Suprapubic skin (tissue), 4 donors: ENCODE measurements around the gene ZNF778. TPM values are rescaled to one million over a fixed set of nuclear protein-coding genes. Genes with fewer than 3 reads are reported as not detected.
A peak's percentile ranks its signal among the peaks of the same experiment; 100 is the strongest.

Experiments used
- DNase-seq, 2 donors: peaks; one replicate each; pipeline ENCODE4 v3.0.0-alpha.2; 2019; ENCODE audit warnings: low spot score in 2 of 2
- H3K27ac ChIP-seq: fragments of 200-600 bp; sonication (generic); one replicate; pipeline ENCODE4 v1.5.1; 2019
- H3K27me3 ChIP-seq: fragments of 200-600 bp; sonication (generic); one replicate; pipeline ENCODE4 v1.5.1; 2019
- H3K36me3 ChIP-seq: fragments of 200-600 bp; sonication (generic); one replicate; pipeline ENCODE4 v1.5.1; 2019
- H3K4me1 ChIP-seq: fragments of 200-600 bp; sonication (generic); one replicate; pipeline ENCODE4 v1.5.1; 2019
- H3K4me3 ChIP-seq: fragments of 200-600 bp; sonication (generic); one replicate; pipeline ENCODE4 v1.5.1; 2019; ENCODE audit warnings: mild to moderate bottlenecking
- H3K9me3 ChIP-seq: fragments of 200-600 bp; sonication (generic); one replicate; pipeline ENCODE4 v1.5.1; 2019
- EP300 ChIP-seq: sonication (generic); formaldehyde crosslinking; IDR thresholded peaks from one replicate; pipeline ENCODE4 v1.6.1; 2017; ENCODE audit warnings: antibody characterized with exemption
- POLR2A ChIP-seq, 2 donors: fragments of 450-650 bp; IDR thresholded peaks; one replicate each; pipeline ENCODE4 v1.6.1; 2017; ENCODE audit warnings: antibody characterized with exemption in 2 of 2, mild to moderate bottlenecking in 2 of 2, moderate library complexity in 2 of 2
- POLR2AphosphoS5 ChIP-seq, 3 donors: sonication (generic); formaldehyde crosslinking; IDR thresholded peaks; one replicate each; pipeline ENCODE4 v1.6.1; 2017; ENCODE audit warnings: antibody characterized with exemption in 3 of 3
- WGBS: methylation state at CpG from one replicate; pipeline ENCODE4 v1.1.5; 2018; 5-methylcytosine and 5-hydroxymethylcytosine counted together
- total RNA-seq, 4 donors: library from RNA; depleted of rRNA; stranded (reverse); fragments of >200 nt; gene quantifications; one replicate each; pipeline ENCODE4 v1.1.0, GENCODE V29; 2016
- TF ChIP-seq, protein P1 (sequence below), 2 donors: fragments of 200-600 bp in 1 of 2; fragments of 450-650 bp in 1 of 2; sonication (generic) in 1 of 2; IDR thresholded peaks; one replicate each; pipeline ENCODE4 v1.5.1; 2016 to 2019; ENCODE audit warnings: antibody characterized with exemption in 2 of 2, mild to moderate bottlenecking in 1 of 2, moderate library complexity in 1 of 2

ZNF778 gene
- total RNA-seq, 4 donors from 2014 or later: 22.0 to 69.6 (median 26.0) TPM

DNA sequence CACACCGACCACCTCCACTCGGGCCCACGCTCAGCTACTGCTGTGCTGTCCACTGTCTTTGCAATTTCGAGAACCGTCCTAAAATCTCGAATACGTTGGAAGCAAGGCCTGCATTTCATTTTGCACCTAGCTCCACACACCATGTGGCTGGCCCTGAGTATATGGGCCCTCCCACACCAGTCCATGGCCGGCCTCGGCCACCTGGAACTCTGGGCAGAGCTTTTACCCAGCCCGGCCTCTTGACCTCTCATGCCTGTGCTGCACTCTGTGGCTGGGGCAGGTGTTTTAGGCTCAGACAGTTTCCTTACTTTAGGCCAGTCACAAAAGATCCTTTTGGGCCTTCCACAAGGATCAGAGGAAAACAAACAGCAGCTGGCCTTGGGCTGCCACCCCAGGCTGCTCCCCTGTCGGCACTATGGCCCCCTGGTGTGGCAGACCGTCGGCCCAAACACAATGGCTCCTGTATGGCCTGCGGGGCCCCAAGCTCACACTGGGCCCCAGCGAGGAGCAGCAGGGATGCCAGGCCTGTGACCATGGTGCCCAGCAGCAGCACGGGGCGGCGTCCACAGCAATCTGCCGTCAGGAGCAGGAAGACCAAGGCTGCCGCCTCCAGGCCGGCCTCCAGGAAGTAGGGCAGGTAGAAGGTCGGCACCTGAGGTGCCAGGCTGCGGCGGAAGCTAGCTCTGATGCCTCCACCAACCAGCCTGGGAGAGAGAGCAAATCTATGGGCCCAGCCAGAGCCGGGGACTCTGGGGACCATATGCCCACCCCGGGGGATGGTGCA is 19.7 kb upstream of the ZNF778 start:
- TF ChIP-seq POLR2A (IDR thresholded peaks at IDR 0.05) (no peak), EP300 (no peak)
- H3K27me3 ChIP-seq: peaks cover 52% of the 10 kb centered on the region
- H3K4me1 ChIP-seq: peaks cover 31% of the 10 kb centered on the region
- 88% methylated on average over 22 of the region's 26 CpGs for WGBS
- H3K9me3 ChIP-seq: no peaks in the 10 kb centered on the region
- no peak overlapping the region for H3K27ac ChIP-seq
- no peaks in the 10 kb centered on the region for H3K36me3 ChIP-seq
- H3K4me3 ChIP-seq: no peak overlapping the region
- no peak for DNase-seq

DNA sequence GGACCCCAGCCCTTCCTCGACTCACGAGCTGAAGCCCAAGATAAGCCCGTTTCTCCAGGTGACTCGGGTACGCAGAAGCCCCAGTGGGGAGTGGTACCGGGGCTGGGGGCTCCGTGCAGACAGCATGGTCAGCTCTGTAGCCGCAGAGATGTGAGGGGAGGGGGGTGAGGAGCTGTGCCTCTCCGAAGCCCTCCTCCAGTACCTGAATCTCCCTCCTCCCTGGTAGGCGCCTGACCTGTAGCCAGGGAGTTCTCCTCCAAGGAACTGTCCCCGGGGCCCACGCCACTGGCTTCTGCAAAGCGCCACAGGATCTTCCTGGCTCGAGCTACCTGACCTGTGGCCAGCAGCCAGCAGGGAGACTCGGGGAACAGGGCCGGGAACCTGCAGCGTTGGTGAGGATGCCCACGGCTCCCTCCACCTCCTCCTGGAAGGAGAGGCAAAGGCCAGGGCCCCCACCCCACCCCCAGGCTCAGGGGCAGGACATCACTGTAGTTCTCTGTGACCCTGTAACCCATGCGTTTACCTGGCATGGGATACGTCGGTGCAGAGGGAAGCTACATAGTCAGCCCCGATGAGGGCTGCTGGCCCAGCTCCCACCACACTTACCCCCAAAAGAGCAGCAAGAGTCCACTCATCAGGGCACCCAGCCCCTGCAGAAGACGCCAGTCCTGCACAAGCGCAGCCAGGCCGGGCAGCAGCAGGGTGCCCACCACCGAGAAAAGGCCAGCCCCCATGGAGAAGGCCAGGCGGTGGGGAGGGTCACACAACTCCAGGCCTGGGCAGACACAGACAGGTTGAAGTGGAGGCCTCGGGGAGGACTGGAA is 18.9 kb upstream of the ZNF778 start:
- Histone ChIP-seq H3K9me3 (no peaks in the 10 kb centered on the region), H3K36me3 (no peaks in the 10 kb centered on the region), H3K27ac (no peak overlapping the region), H3K4me1 (peaks cover 26% of the 10 kb centered on the region), H3K4me3 (no peak overlapping the region), H3K27me3 (peaks cover 56% of the 10 kb centered on the region)
- TF ChIP-seq, protein P1, sequence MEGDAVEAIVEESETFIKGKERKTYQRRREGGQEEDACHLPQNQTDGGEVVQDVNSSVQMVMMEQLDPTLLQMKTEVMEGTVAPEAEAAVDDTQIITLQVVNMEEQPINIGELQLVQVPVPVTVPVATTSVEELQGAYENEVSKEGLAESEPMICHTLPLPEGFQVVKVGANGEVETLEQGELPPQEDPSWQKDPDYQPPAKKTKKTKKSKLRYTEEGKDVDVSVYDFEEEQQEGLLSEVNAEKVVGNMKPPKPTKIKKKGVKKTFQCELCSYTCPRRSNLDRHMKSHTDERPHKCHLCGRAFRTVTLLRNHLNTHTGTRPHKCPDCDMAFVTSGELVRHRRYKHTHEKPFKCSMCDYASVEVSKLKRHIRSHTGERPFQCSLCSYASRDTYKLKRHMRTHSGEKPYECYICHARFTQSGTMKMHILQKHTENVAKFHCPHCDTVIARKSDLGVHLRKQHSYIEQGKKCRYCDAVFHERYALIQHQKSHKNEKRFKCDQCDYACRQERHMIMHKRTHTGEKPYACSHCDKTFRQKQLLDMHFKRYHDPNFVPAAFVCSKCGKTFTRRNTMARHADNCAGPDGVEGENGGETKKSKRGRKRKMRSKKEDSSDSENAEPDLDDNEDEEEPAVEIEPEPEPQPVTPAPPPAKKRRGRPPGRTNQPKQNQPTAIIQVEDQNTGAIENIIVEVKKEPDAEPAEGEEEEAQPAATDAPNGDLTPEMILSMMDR (IDR thresholded peaks at IDR 0.05): no peak
- TF ChIP-seq POLR2AphosphoS5 (IDR thresholded peaks at IDR 0.05): no peak
- TF ChIP-seq POLR2A (IDR thresholded peaks at IDR 0.05): no peak
- no peak for TF ChIP-seq EP300
- peak in 1 of 2 donors; percentile 62 for DNase-seq
- WGBS: 75% methylated on average over 16 of the region's 28 CpGs

DNA sequence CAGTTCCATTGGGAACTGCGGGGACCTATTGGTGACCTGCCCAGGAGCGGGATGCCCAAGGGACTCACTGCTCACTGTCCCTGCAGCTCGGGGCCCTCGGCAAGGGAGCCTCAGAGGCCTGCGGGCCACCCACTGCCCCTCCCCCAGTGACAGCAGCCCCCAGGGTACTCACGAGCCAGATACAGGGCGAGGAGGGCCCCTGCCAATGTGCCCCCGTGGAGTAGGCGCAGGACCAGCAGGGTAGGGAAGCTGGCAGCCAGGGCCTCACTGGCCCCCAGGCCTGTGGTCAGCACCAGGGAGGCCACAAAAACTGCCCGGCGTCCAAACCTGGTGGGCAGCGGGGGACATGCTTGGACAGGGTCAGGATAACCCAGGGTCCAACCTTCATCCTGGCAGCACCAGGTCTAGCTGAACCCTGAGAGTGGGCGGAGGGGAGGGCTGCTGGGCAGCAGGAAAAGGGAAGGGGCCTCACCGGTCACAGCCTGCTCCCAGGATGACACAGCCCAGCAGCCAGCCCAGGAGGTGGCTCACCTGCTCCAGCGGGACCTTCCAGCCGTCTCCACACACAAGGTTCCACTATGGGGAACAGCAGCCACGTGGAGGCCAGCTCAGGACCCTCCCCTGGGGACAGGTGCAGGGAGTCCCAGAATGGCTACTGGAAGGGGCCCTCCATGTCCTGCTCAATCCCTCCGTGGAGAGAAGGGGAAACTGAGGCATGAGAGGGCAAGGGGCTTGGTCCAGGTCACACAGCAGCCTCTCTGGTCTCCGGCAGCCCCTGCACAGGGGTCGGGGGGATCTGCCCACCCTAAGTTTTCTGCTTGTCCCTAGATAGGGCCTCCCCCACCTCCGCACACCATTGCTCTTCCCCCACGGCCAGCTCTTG is 18.0 kb upstream of the ZNF778 start:
- TF ChIP-seq EP300 (no peak), POLR2AphosphoS5 (IDR thresholded peaks at IDR 0.05) (no peak), POLR2A (IDR thresholded peaks at IDR 0.05) (no peak)
- TF ChIP-seq, protein P1 (IDR thresholded peaks at IDR 0.05): no peak
- peaks cover 57% of the 10 kb centered on the region for H3K27me3 ChIP-seq
- no peak overlapping the region for H3K27ac ChIP-seq
- 71% methylated on average over 4 of the region's 22 CpGs for WGBS
- H3K4me3 ChIP-seq: no peak overlapping the region
- no peaks in the 10 kb centered on the region for H3K36me3 ChIP-seq
- peak in 1 of 2 donors; percentile 76 for DNase-seq
- no peaks in the 10 kb centered on the region for H3K9me3 ChIP-seq
- H3K4me1 ChIP-seq: peaks cover 24% of the 10 kb centered on the region

DNA sequence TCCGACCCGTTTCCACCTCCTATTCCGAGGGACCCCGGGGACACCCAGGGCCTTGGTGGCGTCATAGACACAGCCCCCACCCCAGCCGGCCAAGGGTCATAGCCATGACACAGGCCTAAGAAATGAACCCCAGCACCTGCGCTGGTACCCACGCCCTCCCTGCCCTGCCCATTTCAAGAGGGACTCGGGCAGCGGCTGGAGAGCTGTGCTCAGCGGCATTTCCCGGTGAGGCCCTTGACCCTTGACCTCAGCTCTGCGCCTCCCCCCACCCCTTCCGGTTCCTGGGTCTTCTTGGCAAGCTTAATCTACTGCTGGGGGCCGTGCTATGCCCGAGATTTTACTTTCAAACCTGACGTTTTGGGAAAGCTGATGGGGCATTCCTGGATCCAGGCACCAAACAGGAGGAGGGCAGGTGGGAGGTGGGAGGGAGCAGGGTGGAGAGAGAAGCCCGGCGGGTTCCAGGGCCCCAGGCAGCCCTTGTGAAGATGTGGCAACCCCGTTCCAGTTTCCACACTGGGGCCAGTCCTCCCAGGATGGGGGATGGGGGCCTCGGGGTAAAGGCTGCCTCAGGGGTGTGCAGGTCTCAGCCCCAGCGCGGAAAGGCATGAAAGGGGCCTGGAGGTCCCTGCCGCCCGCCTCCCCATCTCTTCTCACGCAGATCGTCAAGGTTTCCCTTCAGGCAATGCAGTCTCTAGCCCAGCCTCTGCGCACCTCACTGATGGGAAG is 17.2 kb upstream of the ZNF778 start, which contains the start of gene SLC22A31:
Gene SLC22A31, minus strand, starts transcription at position 414 of the 726 bp plus-strand sequence. Its CDS starts 36 bp downstream, at position 378.
- DNase-seq: peak in 1 of 2 donors; percentile 59
- no peak for TF ChIP-seq POLR2A (IDR thresholded peaks at IDR 0.05)
- TF ChIP-seq, protein P1 (IDR thresholded peaks at IDR 0.05): no peak
- TF ChIP-seq EP300: no peak
- H3K4me1 ChIP-seq: peaks cover 24% of the 10 kb centered on the region
- no peaks in the 10 kb centered on the region for H3K36me3 ChIP-seq
- H3K27me3 ChIP-seq: peaks cover 63% of the 10 kb centered on the region
- no peak within 1 kb of the TSS for H3K27ac ChIP-seq
- WGBS: 17% methylated on average over 18 of the region's 28 CpGs
- H3K9me3 ChIP-seq: no peaks in the 10 kb centered on the region
- H3K4me3 ChIP-seq: peak within 1 kb of the TSS; percentile 47
